ENCODE results near the gene GNRHR. TPM values are rescaled to one million over a fixed set of nuclear protein-coding genes. Genes with fewer than 3 reads are reported as not detected.

GNRHR gene
- total RNA-seq, 1 donor from 2014 or later, result not detected

- TF ChIP-seq CTCF (conservative IDR thresholded peaks at IDR 0.05), result no peak
- Mint-ChIP-seq H3K4me1 (ENCODE audit: unreplicated experiment) (peaks cover 26% of the 10 kb centered on the region), H3K27ac (peak overlapping the region; percentile 96), H3K9me3 (no peaks in the 10 kb centered on the region), H3K36me3 (peaks cover 29% of the 10 kb centered on the region), H3K27me3 (no peaks in the 10 kb centered on the region), H3K4me3 (peak overlapping the region; percentile 98)
- DNase-seq (ENCODE audit: extremely low spot score, unreplicated experiment), result no peak
Observed at GRCh38 chr4:67699603-67700002, 54.6 kb downstream of the GNRHR start.

GRCh38 chr4:67697860-67698687, 56.1 kb downstream of the GNRHR start:
- Mint-ChIP-seq H3K36me3 (peaks cover 30% of the 10 kb centered on the region), H3K4me3 (peak overlapping the region; percentile 29), H3K27me3 (no peaks in the 10 kb centered on the region), H3K27ac (no peak overlapping the region), H3K9me3 (no peaks in the 10 kb centered on the region), H3K4me1 (ENCODE audit: unreplicated experiment) (peaks cover 20% of the 10 kb centered on the region)
- no peak for TF ChIP-seq CTCF (conservative IDR thresholded peaks at IDR 0.05)
- DNase-seq (ENCODE audit: extremely low spot score, unreplicated experiment), result no peak

- Mint-ChIP-seq H3K9me3 (no peaks in the 10 kb centered on the region), H3K4me3 (no peak overlapping the region)
Observed at GRCh38 chr4:67696061-67696460, 58.1 kb downstream of the GNRHR start.

GRCh38 chr4:67694662-67695061, 59.5 kb downstream of the GNRHR start:
- no peak overlapping the region for H3K4me3 Mint-ChIP-seq
- no peak for DNase-seq (ENCODE audit: extremely low spot score, unreplicated experiment)
- H3K27me3 Mint-ChIP-seq, result no peaks in the 10 kb centered on the region
- no peaks in the 10 kb centered on the region for H3K9me3 Mint-ChIP-seq
- peaks cover 55% of the 10 kb centered on the region for H3K36me3 Mint-ChIP-seq
- H3K4me1 Mint-ChIP-seq (ENCODE audit: unreplicated experiment), result peaks cover 11% of the 10 kb centered on the region
- TF ChIP-seq CTCF (conservative IDR thresholded peaks at IDR 0.05), result no peak
- no peak overlapping the region for H3K27ac Mint-ChIP-seq

More at GRCh38 chr4:67696061-67696460, 58.1 kb downstream of the GNRHR start:
- no peak overlapping the region for H3K27ac Mint-ChIP-seq
- peaks cover 17% of the 10 kb centered on the region for H3K4me1 Mint-ChIP-seq (ENCODE audit: unreplicated experiment)
- no peaks in the 10 kb centered on the region for H3K27me3 Mint-ChIP-seq
- no peak for TF ChIP-seq CTCF (conservative IDR thresholded peaks at IDR 0.05)
- peaks cover 46% of the 10 kb centered on the region for H3K36me3 Mint-ChIP-seq
- no peak for DNase-seq (ENCODE audit: extremely low spot score, unreplicated experiment)

GRCh38 chr4:67691328-67691727, 62.9 kb downstream of the GNRHR start:
- no peaks in the 10 kb centered on the region for H3K9me3 Mint-ChIP-seq
- H3K4me1 Mint-ChIP-seq (ENCODE audit: unreplicated experiment), result peaks cover 1% of the 10 kb centered on the region
- no peak overlapping the region for H3K27ac Mint-ChIP-seq
- no peaks in the 10 kb centered on the region for H3K27me3 Mint-ChIP-seq
- DNase-seq (ENCODE audit: extremely low spot score, unreplicated experiment), result no peak
- no peak for TF ChIP-seq CTCF (conservative IDR thresholded peaks at IDR 0.05)
- no peak overlapping the region for H3K4me3 Mint-ChIP-seq
- H3K36me3 Mint-ChIP-seq, result peaks cover 53% of the 10 kb centered on the region

Other genes starting within 250 kb of the GNRHR start
- gene CENPC, start 208.9 kb downstream of the GNRHR start, total RNA-seq (ENCODE audit: low replicate concordance), result 12.3 and 24.3 TPM in 2 replicates
- not detected in 2 replicates for gene STAP1, start 195.7 kb downstream of the GNRHR start, total RNA-seq (ENCODE audit: low replicate concordance)
- 62.4 and 69.6 TPM in 2 replicates for gene UBA6, start 53.2 kb downstream of the GNRHR start, total RNA-seq (ENCODE audit: low replicate concordance)
- gene TMPRSS11D, start 129.6 kb upstream of the GNRHR start, total RNA-seq (ENCODE audit: low replicate concordance), result not detected in 2 replicates
- 0.43 and 0.81 TPM in 2 replicates for gene TMPRSS11A, start 209.1 kb upstream of the GNRHR start, total RNA-seq (ENCODE audit: low replicate concordance)

Data from type B pancreatic cell (in vitro differentiated cells).